ENCODE data around the gene GSX1.

GSX1 gene

DNA sequence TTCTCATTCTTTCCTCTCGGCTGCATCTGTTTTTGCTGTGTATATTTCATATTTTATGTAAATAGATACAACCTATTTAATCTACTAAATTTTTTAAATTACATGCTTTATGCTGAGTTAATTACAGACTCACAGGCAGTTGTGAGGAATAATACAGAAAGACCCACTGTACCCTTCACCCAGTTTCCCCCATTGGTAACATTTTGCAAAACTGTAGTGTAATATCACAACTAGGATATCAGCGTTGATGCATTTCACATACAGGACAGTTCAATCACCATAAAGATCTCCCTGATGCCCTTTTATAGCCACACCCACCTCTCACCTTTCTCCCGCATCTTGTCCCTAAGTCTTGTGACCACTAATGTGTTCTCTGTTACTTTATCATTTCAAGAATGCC lies 43.5 kb downstream of the GSX1 start:
- DNase-seq = no peak

DNA sequence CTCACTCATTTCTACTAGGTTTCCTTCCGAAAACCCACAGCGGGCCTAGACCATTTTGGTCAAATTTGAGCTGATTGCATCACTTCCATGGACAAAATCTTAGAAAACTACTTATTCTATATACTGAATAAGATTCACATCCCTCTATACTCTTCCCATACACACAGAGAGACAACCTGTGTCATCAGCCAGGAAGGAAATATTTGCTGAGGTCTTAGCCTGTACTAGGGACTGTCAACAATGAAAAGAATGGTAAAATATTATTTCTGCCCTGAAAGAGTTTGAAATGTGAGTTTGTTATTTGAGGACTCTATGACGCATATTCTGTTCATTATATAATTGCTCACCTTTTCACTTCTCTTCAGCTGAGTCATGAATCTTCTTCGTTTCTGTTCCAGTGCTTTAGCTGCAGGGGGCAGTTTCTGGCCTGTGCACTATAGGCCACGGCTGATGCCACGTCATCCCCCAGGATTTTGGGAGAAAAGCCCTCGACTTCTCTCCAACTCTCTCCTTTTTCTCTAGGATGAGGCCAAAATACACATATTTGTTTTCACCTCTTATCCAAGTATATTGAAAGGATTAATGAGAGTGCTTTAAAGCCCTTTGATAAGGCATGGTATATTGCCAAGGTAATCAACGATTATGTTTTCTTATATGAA lies 47.7 kb downstream of the GSX1 start:
- DNase-seq = no peak

- no peak for DNase-seq
Measured at GRCh38 chr13:27842571-27842970, 50.3 kb downstream of the GSX1 start.
